GM19239 (cell line): ENCODE data around the gene THRB.

ENCODE experiments used
- DNase-seq: peaks from one replicate; pipeline ENCODE4 v3.0.0; 2011; ENCODE audit warnings: low spot score; ENCODE audit not compliant: insufficient read length
- FAIRE-seq: peaks from 2 replicates; lab custom pipeline; 2011; peaks lifted over from hg19 to GRCh38; lab: Jason Lieb, UNC

Gene THRB

DNA sequence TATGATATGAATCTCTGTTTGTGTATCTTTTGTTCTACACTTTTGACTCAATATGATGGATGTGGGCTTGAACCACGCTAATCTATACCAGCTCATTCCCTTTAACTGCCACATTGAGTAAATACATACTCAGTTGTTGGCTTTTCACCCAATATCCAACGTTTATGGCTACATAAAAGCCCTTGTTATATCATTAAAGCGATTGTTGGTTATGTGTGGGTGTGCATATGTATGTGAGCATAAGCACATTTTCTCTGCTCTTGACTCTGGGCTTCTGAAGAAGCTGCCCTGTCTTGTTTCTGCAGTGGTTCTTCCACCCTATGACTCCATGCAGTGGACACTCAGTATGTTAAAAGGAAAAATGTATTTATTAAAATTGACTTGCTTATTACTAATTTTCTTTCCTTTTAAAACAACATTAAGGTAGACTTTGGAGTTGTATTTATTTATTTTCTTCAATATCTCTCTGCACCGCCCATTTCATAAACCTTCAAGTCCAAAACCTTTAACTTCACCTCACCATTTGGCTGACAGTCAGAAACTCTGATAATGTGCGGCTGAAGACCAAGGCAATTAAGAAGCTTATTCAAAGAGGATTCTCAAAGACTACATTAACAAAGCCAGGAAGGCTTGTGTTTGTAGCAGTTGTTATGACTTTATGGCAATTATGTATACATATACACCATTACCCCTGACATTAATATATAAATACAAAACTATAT, 156.1 kb downstream of the THRB start:
- DNase-seq (no peak), FAIRE-seq (no peak)

DNA sequence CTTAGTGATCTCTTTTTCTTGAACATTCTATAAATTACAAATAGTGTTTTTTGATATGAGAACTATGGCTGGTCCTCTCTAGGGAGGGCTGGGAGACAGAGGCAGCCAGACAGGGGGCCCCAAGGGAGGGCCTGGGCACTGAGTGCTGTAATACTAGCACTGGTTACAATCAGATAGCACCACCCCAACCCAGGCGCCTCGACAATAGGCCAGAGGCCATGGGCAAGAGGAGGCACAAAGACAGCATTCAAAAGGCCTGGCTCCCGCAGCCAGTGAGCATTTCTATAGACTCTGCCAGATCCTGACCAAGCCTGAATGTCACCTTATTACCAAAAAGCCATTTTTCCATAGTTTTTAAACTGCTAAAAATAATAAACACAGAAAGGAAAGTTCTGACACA, 158.5 kb downstream of the THRB start:
- FAIRE-seq, result no peak
- no peak for DNase-seq

DNA sequence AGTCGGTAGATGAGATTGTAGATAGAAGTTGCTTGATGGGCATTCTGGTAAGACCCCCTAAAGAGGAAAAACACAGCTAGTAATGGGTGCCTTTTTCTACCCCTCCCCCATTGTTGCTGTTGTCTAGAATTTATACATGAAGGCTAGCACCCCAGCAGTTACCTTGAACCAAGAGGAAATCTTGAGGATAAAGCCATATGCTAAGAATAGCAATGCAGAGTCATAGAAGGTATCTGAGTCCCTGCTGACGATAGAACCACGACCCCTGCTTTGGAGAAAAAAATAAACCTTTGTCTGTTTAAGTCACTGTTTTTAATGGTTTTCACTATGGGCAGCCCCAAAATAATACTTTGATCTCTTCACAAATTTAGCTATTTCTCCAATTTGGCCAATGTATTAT, 162.6 kb downstream of the THRB start:
- FAIRE-seq, result no peak
- no peak for DNase-seq

DNA sequence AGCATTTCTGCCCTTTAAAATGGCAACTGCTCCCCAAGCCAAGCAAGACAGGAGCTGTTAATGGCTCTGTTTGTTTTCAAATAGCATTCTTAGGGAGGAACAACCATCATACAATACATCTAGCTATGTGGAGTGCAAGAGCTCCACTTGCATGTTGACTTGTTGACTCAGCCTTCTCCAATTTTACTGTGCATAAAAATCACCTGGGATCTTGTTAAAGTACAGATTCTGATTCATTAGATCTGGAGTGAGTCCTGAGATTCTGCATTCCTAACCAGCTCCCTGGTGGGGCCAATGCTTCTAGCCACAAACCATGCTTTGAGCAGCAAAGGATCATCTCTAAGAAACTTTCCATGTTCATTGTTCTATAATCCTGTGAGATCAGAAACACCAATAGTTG, 171.4 kb downstream of the THRB start:
- FAIRE-seq (no peak), DNase-seq (no peak)

DNA sequence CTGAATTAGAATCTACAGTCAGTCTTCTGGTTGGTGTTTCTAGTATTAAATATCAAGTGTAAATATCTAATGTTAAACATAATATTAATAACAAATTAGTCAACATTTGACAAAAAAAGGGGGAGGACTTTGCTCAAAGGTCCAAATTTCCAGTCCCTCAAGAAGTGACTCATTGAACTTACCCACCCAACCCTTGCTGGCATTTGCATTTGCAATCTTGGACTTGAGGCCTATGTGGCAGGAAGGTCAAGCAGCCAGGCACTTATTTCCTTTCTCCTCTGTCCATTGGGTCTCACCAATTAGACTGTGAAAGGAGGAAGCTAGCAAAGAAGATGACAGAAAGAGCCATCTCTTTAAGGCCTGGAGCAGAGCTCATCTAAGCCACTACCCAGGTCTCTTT, 174.0 kb downstream of the THRB start:
- no peak for FAIRE-seq
- DNase-seq, result no peak

DNA sequence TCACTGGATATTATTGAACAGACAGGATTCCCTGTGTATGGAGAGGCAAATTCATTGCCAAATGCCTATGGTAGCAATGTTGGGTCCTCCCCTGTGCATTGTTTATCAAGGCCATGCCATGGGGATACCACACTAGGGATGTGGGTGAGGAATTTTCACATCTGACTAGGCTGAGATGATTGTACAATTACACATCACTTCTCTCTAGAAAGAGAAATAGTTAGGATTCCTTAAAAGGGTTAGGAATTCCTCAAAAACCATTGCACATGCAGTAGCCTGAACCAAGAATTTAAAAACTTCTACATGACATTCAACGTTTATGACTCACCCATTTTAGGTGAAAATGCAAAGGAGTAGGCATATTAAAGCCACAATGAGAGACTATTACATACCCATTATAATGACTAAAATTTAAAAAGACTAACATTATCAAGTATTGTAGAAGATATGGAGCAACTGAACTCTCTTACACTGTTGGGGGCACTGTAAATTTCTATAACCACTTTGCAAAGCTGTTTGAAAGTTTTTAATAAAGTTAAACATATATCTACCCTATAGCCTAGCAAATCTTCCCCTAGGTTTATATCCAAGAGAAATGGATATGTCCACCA, 175.9 kb downstream of the THRB start:
- DNase-seq, result no peak

DNA sequence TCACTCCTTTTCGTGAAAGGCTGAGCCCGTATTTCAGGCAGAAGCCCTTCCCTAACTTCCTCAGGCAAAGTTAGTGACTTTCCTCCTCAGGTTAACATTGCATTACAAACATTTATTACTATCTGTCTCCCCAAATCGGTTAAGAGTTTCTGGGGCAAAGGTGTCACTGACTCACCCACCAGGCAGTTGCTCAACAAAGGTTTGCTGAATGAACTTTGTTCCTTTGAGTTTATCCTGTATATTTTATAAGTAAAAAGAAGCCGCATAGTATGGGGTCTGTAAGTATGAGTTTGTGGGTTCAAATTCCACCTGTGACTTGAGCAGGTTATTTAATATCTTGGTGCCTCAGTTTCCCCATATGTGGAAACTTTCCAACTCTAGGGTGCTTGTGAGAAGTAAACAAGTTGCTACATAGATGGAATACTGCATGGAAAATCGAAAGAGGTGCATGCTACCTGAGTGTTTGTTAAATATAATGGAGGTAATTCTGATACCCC, 177.7 kb downstream of the THRB start:
- no peak for FAIRE-seq

More for the DNA sequence above, 175.9 kb downstream of the THRB start:
- no peak for FAIRE-seq

DNA sequence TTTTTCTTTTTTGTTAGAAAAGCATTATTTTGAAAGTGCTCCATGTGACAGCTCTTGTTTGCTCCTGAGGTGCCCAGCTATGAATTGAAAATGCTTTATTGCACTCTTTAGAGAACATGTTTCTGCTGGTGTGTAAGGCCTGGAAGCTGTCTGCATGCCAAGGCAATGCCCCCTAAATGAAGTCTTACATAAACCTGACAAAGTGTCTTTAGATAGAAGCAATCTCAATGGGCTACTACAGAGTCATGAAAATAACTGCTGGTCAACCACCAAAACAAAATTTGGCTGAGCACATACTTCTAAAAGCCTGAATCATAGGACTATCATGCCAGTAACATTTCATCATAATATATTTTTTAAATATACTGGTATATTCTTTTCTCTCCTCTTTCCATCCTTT, 178.7 kb downstream of the THRB start:
- no peak for DNase-seq
- no peak for FAIRE-seq

More for the DNA sequence above, 177.7 kb downstream of the THRB start:
- no peak for DNase-seq

DNA sequence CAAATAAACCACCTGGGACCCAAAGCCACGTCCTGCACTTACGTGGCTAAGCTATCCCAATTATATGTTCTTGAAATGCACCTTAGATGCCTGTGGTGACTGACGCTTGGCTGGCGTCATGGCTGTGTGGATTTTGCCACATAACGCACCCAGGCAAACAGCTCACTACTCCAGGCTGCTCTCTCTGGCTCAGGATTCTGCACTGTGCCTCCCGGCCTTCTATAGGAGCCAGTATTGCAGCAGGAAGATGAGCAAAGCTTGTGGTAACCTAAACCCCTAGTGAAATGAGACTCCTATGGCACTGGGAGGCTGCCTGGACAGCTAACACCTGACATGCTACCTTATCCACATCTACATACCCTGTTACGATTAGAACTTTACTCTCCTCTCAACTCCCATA, 179.3 kb downstream of the THRB start:
- FAIRE-seq, result no peak

DNA sequence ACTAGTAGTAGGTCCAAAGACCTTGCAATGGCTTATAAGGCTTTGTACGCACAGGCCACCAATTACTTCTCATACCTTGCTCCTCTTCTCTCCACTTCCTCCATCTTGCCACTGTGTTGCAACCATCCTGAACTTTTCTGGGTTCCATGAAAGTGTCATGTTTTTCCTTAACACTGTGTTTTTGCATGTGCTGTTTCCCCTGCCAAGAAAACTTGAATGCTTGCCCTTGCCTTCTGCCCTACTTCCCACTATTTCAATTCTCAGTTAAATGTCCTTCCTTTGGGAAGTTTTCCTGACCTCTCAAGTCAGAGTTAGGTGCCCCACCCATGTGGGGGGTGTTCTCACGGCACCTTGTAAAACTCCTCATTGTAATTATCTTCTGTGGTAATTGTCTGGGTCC, 182.8 kb downstream of the THRB start:
- DNase-seq (no peak), FAIRE-seq (no peak)

More for the DNA sequence above, 179.3 kb downstream of the THRB start:
- DNase-seq, result no peak

DNA sequence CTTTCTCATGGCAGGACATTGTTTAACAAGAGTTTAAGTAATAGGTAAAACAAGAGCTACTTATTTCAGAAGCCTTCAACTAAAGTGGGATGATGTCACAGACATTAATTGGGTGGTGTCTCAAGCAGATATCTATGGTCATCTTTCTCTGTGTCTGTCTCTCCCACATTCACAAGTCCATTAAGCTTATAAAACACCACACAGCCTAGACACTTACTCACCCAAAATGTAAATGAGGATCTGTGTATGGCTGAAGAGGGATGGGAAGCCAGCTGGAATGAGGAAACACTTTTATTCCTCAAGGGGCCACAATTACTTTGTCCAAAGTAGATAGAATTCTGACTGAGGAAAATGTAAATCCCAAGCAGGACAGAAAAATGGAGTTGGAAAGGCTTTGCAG, 183.8 kb downstream of the THRB start:
- DNase-seq (no peak), FAIRE-seq (no peak)

DNA sequence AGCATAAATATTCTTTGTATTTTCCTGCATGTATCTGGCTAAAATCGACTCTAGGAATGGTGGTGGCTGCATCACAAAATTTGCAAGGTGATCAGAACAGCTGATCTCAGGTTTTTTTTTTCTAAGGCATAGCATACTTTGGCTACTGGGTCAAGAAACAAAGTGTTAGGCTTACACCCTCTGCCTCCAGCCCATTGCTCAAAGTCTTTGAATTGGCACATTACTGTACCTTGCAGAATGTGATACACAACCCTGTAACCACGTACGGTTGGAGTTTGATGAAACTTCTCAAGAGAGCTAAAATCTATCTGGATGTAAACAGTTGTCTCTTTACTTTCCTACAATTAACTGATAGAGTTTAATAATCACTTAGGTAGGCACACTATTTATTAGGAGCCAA, 188.1 kb downstream of the THRB start:
- FAIRE-seq (no peak), DNase-seq (no peak)

DNA sequence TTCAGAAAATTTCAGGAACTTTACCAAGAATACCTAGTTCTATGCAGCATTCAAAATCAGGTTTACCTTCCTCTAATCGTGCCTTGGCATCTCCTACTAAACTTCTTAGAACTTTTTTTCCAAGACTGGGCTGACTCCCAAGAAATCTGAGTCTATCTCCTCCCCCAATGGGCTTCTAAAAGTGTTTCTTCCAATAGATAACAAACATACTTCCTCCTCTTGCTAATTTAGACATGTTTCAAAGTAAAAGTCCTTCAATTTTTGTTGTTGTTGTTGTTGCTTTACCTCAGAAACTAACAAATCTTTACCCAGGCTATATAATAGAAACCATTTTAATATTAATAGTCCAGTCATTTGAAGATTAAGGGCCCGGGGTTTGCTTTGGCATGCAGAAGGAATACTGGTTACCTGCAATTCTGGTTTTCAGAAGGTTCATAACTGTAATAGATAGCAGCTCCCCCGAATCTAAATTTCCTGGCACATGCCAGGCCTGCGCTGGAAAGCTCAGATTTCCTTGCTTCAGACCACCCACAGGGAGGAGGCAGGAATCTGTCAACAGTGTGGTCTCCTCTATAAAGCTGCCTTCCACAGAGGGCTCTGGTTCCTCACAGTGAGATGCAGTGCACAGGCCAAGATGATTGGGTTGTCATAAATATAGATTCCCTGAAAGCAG, 188.7 kb downstream of the THRB start:
- FAIRE-seq, result no peak
- DNase-seq, result no peak

DNA sequence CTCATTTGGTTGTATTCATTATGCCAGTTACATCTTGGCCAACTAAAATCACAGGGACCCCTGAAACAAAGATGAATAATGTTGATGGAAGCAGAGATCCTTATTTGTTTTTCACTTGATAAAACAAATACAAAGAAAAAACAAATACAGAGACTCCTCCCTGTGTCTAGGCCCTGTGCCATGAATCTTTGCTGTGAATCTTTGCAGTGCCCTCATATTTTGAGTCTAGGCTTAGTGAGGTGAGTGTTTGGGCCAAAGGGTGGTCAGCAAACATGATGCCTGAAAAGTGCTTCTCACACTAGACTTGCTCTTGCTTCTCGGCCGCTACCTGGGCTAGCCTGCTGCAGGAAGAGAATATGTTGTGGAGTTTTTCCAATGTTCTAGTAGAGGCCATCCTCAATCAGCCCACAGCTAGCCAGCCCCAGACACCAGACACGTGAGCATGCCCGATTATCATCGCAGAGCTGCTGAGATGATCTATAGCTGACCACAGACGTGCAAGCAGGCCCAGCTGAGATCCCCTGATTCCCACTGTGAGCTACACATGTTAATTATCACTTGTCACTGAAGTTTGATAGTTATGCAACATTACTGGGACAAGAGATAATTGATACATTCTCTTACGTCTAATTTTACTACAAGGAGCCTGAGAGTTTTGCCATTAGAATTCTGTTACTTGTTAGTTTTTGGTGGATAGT, 191.4 kb downstream of the THRB start:
- FAIRE-seq (no peak), DNase-seq (no peak)

DNA sequence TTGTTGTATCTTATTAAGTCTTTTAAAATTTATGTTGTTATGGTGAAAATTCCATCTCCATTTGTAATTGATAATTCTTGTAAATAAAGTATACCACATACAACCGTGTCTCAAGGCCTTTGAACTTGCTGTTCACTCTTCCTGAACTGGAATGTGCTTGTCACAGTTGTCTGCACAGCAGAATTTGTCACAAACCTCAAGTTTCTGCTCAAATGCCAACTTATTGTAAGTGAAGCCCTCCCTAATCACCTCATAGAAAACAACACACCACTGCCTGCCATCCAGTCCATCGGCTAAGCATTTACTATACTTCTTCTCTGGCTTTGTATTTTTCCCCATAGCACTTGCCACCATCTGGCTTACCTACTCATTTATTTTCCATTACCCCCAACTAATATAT, 192.3 kb downstream of the THRB start:
- DNase-seq (no peak), FAIRE-seq (no peak)

DNA sequence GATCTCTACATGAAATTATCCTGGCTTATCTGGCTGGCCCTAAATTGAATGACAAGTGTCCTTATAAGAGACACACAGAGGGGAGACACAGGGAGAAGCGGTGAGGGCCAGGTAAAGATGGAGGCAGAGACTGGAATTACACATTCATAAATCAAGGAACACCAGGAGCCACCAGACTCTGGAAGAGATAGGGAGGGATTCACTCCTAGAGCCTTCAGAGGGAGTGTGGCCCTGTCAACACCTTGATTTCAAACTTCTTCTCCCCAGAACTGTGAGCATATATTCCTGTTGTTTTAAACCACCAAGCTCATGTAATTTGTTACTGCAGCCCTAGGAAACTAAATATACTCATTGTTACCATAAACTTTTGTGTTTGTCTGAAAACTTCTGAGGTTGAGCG, 193.7 kb downstream of the THRB start:
- FAIRE-seq (no peak), DNase-seq (no peak)

DNA sequence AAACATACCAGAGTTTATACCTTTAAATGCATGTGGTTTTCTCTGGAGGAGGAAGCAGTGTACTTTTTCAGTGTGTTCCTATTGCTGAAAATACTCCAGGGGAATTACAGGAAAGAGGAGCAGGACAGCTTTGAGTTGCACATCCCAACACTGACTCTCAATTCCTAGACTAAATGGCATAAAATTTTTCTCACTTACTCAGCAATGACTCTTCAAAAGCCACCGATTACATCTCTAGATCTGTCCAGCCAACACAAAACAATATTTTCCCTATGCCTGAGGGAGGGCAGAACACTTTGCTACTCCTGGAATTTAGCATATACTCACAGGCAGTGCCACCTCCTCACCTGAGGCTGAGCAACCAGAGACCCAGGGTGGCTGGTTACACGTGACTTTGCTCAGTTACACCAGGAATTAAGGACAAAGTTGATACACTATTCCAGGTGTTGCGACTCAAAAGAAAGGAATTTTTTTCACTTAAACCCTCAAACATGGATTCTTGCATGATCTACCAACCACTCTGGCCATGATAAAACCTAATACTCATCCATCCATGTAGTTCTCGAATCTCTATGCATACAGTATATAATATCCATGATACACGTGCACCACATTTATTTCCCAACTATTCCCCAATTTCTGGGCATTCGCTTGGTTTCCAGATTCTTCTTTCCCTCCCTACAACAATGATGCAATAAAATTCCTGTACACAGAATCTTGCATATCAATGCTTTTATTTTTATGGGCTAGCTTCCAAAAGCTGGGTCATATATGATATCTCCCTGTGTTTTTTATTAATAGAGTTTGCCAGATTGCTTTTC, 194.6 kb downstream of the THRB start:
- DNase-seq (no peak), FAIRE-seq (no peak)

DNA sequence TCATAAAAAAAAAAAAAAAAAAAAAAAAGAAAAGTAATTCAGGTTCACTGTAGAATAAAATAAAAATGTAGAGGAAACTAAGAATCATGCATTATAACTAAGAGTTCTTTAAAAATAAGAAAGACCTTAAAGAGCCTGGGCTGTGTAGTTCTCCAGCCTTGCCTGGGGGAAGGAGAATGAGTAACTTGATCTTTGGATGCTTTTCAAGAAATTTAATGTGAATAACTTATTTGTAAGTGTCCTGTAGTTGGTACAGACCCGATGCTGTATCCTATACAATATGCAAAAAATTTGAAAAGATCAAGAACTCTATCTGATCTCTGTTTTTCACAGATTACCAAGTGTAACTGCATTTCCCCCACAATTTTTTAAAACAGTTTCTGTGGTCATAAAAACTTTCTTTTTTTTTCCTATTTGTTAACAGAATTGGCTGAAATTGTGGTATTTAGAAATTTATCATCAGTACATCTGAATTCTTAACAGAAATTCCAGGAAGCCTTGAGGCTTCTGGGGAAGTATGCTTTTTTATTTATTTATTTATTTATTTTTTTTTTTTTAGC, 195.3 kb downstream of the THRB start:
- DNase-seq, result no peak
- FAIRE-seq, result no peak

DNA sequence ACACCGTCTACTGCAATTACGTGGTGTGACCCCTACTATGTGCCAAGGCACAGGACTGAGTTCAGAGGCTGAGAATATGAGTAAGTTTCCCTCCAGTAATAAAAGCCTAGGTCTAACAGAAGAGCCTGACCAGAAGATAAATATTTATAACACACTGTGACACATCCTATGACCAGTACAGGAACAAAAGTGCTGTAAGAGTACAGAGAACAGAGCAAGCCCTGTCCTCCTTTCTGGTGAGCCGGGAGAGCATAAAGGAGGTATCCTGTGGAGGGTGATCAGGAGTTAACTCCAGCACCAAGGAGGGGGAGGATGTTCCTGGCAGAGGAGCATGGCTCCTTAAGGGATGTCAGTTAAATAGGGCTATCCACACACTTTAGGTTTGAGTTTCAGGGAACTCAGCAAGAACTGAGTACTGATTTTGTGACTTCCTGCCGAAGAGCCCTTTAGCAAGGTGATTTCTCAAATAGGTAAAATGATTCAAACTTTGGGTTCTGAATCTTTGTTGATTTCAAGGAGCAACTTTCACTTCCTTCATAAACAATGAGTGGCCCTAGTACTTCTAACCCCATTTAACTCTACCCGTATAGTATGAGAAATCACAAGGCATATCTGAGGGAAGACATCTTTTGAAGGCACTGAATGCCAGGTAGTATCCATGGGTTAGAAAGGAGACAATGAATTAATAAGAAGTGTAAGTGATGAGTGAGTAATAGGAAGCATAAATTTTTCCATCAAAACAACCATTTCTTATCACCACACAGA, 198.0 kb downstream of the THRB start:
- DNase-seq (no peak), FAIRE-seq (no peak)
